ENCODE results near the gene FUS. TPM values are rescaled to one million over a fixed set of nuclear protein-coding genes. Genes with fewer than 3 reads are reported as not detected.

FUS gene
- total and polyA plus RNA-seq, 12 donors: 12.7 to 536 (median 148) TPM

GRCh38 chr16:31131416-31131815 is 48.5 kb upstream of the FUS start:
- peaks cover 0 to 37% of the 10 kb centered on the region in 2 donors for H3K36me3 ChIP-seq (replicated peaks in 1 of 2)
- no peaks in the 10 kb centered on the region for H3K27me3 ChIP-seq
- TF ChIP-seq POLR2A (IDR thresholded peaks at IDR 0.05): no peak
- no peak for TF ChIP-seq CTCF (IDR thresholded peaks at IDR 0.05)
- intact Hi-C loops (cut with DNase I): no loop called here
- WGBS, 4 donors: 94 to 96% (median 95%) methylated on average over 9 to 11 of the region's 11 CpGs
- no peak for DNase-seq
- H3K4me3 ChIP-seq: no peak overlapping the region
- H3K27ac ChIP-seq: no peak overlapping the region
- no peaks in the 10 kb centered on the region for H3K9me3 ChIP-seq (replicated peaks in 1 of 3)
- no peaks in the 10 kb centered on the region for H3K4me1 ChIP-seq (replicated peaks in 1 of 2)

GRCh38 chr16:31131841-31132271 is 48.1 kb upstream of the FUS start:
- Histone ChIP-seq H3K4me3 (no peak overlapping the region), H3K27me3 (no peaks in the 10 kb centered on the region), H3K27ac (no peak overlapping the region), H3K4me1 (replicated peaks in 1 of 2) (no peaks in the 10 kb centered on the region), H3K9me3 (replicated peaks in 1 of 3) (no peaks in the 10 kb centered on the region), H3K36me3 (replicated peaks in 1 of 2) (peaks cover 0 to 36% of the 10 kb centered on the region in 2 donors)
- TF ChIP-seq CTCF (IDR thresholded peaks at IDR 0.05) (no peak), POLR2A (IDR thresholded peaks at IDR 0.05) (no peak)
- intact Hi-C loops (cut with DNase I): no loop called here
- WGBS, 4 donors: 84 to 89% (median 89%) methylated on average over 3 to 5 of the region's 5 CpGs; no CpG with 5 or more reads in 1 of the 4 donors
- DNase-seq: no peak

GRCh38 chr16:31132303-31132979 is 47.5 kb upstream of the FUS start:
- H3K9me3 ChIP-seq (replicated peaks in 1 of 3): no peaks in the 10 kb centered on the region
- intact Hi-C loops (cut with DNase I): no loop called here
- no peaks in the 10 kb centered on the region for H3K4me1 ChIP-seq (replicated peaks in 1 of 2)
- DNase-seq: no peak
- H3K4me3 ChIP-seq: no peak overlapping the region
- peaks cover 0 to 30% of the 10 kb centered on the region in 2 donors for H3K36me3 ChIP-seq (replicated peaks in 1 of 2)
- TF ChIP-seq POLR2A (IDR thresholded peaks at IDR 0.05) (no peak), CTCF (IDR thresholded peaks at IDR 0.05) (no peak)
- 85 to 92% (median 90%) methylated on average over 6 to 20 of the region's 20 CpGs for WGBS, 4 donors
- H3K27ac ChIP-seq: no peak overlapping the region
- no peaks in the 10 kb centered on the region for H3K27me3 ChIP-seq

GRCh38 chr16:31133046-31133501 is 46.9 kb upstream of the FUS start:
- no peak overlapping the region for H3K27ac ChIP-seq
- no peaks in the 10 kb centered on the region for H3K9me3 ChIP-seq (replicated peaks in 1 of 3)
- no peak for TF ChIP-seq POLR2A (IDR thresholded peaks at IDR 0.05)
- TF ChIP-seq CTCF (IDR thresholded peaks at IDR 0.05): no peak
- intact Hi-C loops (cut with DNase I): no loop called here
- no peaks in the 10 kb centered on the region for H3K4me1 ChIP-seq (replicated peaks in 1 of 2)
- H3K27me3 ChIP-seq: no peaks in the 10 kb centered on the region
- H3K4me3 ChIP-seq: no peak overlapping the region
- no peak for DNase-seq
- peaks cover 0 to 24% of the 10 kb centered on the region in 2 donors for H3K36me3 ChIP-seq (replicated peaks in 1 of 2)
- 84 to 95% (median 89%) methylated on average over 6 of the region's 6 CpGs for WGBS, 4 donors

Measured in adrenal gland (tissue), 12 donors.